MCF 10A (cell line): ENCODE measurements around the gene SGTA. TPM values are rescaled to one million over a fixed set of nuclear protein-coding genes. Genes with fewer than 3 reads are reported as not detected.

Source experiments
- BruUV-seq: library from RNA; stranded (reverse); fragments of 400-500 nt; replicated peaks from 2 replicates; lab custom pipeline; 2021; lab: Mats Ljungman, UMichigan
- CTCF ChIA-PET: fragments of 300-600 bp; sonication (Branson Sonifier 250); formaldehyde crosslinking; extraction: SDS; loops from one replicate; lab custom pipeline; 2021; ENCODE audit warnings: antibody characterized with exemption, inconsistent platforms; lab: Yijun Ruan, JAX
- POLR2A ChIA-PET: fragments of 300-600, 350-650 bp; sonication (Branson Sonifier 250); formaldehyde crosslinking; extraction: SDS; loops from one replicate; lab custom pipeline; 2020; ENCODE audit warnings: antibody characterized with exemption, inconsistent platforms; lab: Yijun Ruan, JAX
- DNase-seq: peaks from one replicate; pipeline ENCODE4 v3.0.0-alpha.2; 2018; ENCODE audit not compliant: unreplicated experiment
- H3K27ac Mint-ChIP-seq: one replicate; pipeline ENCODE4 v1.8.0; 2022; ENCODE audit warnings: mild to moderate bottlenecking, low read depth, mixed read lengths; ENCODE audit not compliant: unreplicated experiment
- H3K27me3 Mint-ChIP-seq: one replicate; pipeline ENCODE4 v1.8.0; 2022; ENCODE audit warnings: mixed read lengths; ENCODE audit not compliant: insufficient read depth, unreplicated experiment
- H3K36me3 Mint-ChIP-seq: one replicate; pipeline ENCODE4 v1.8.0; 2022; ENCODE audit warnings: mild to moderate bottlenecking, moderate library complexity, mixed read lengths; ENCODE audit not compliant: insufficient read depth, unreplicated experiment
- H3K4me1 Mint-ChIP-seq: one replicate; pipeline ENCODE4 v1.8.0; 2022; ENCODE audit warnings: mixed read lengths; ENCODE audit not compliant: insufficient read depth, unreplicated experiment
- H3K4me3 Mint-ChIP-seq: one replicate; pipeline ENCODE4 v1.8.0; 2022; ENCODE audit warnings: mild to moderate bottlenecking, moderate library complexity, mixed read lengths; ENCODE audit not compliant: unreplicated experiment
- H3K9me3 Mint-ChIP-seq: one replicate; pipeline ENCODE4 v1.8.0; 2022; ENCODE audit warnings: mixed read lengths; ENCODE audit not compliant: unreplicated experiment
- intact Hi-C: fragments of 100-400 bp; cut with micrococcal nuclease; formaldehyde crosslinking; loops from 2 replicates; pipeline ENCODE4 v1.14.1; 2022
- total RNA-seq: library from RNA; stranded (reverse); gene quantifications from 2 replicates; pipeline ENCODE4 v1.2.3, GENCODE V29; 2022
- TF ChIP-seq, protein P1 (sequence below): fragments of 200-600 bp; IDR thresholded peaks from one replicate; pipeline ENCODE4 v1.8.0; 2022; ENCODE audit warnings: antibody characterized with exemption, mild to moderate bottlenecking; ENCODE audit not compliant: unreplicated experiment

The SGTA gene
- total RNA-seq, 1 experiment from 2014 or later, result 66.6 TPM

DNA sequence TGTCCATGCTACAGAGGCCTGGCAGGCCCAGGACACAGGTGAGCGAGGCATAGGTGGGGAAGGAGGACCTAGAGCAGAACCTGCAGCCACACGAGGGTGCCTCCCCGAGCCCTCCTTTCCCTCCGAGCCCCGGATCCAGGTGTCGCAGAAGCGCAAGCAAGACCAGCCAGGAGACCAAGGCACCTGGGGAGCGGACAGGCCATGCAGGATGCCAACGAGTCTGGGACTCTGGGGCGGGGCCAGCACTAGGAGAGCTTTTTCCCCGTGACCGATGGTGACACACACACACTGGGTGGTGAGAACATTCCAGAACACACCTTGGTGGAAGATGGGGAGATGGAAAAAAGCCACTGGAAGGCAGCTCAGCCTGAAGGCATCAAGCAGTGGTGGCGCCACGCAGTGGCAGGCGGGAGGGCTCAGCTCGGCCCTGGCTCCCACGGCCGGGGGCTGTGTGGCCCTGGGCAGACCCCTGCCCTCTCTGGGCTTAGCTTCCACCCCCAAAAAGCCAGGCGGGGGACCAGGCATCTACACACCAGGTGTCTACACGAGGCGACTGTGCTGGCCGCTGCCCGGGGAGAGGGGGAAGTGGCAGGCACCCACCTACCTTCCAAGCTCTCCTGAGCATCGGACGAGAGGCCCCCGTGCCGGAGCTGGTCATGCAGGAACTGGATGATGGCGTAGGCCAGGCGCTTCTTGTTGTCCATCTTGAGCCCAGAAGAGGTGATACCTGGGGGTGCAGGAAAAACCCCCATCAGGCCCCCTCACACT, 14.5 kb downstream of the SGTA start:
- DNase-seq, result no peak
- TF ChIP-seq, protein P1, sequence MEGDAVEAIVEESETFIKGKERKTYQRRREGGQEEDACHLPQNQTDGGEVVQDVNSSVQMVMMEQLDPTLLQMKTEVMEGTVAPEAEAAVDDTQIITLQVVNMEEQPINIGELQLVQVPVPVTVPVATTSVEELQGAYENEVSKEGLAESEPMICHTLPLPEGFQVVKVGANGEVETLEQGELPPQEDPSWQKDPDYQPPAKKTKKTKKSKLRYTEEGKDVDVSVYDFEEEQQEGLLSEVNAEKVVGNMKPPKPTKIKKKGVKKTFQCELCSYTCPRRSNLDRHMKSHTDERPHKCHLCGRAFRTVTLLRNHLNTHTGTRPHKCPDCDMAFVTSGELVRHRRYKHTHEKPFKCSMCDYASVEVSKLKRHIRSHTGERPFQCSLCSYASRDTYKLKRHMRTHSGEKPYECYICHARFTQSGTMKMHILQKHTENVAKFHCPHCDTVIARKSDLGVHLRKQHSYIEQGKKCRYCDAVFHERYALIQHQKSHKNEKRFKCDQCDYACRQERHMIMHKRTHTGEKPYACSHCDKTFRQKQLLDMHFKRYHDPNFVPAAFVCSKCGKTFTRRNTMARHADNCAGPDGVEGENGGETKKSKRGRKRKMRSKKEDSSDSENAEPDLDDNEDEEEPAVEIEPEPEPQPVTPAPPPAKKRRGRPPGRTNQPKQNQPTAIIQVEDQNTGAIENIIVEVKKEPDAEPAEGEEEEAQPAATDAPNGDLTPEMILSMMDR, result no peak
- H3K4me3 Mint-ChIP-seq, result no peak overlapping the region
- ChIA-PET CTCF (interaction anchor here (1.5 to 1.6 kb wide), 2 partner anchors 19 to 121 kb away, joined by 5 to 6 read pairs; no protein-coding TSS in a partner anchor), POLR2A (no interaction called here)
- intact Hi-C loops, result no loop called here
- no peaks in the 10 kb centered on the region for H3K4me1 Mint-ChIP-seq
- peaks cover 54% of the 10 kb centered on the region for H3K36me3 Mint-ChIP-seq
- no peak overlapping the region for H3K27ac Mint-ChIP-seq
- no peaks in the 10 kb centered on the region for H3K9me3 Mint-ChIP-seq
- no TSS peak for BruUV-seq
- H3K27me3 Mint-ChIP-seq, result no peaks in the 10 kb centered on the region

DNA sequence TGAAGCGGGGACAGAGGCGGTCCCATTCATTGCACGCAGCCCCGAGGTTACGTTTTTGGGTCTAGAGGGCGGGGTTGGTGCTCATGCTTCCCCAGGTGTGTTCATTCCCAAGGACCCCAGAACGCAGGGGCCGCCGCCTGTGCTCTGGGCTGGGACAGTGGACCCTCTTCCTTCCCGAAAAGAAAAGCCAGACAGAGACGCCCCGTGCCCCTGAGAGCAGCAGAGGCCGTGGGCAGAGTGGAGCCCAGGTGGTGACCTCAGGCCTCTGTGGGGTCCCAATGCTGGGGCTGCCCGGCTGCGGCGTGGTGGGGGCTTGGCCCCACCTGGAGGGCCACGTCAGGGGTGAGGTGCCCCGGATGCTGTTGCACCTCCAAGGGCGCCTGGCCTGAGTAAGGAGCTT, 15.4 kb downstream of the SGTA start:
- H3K4me1 Mint-ChIP-seq, result no peaks in the 10 kb centered on the region
- POLR2A ChIA-PET, result interaction anchor here (1.0 kb wide), 1 partner anchor 234 kb away, joined by 3 read pairs; no protein-coding TSS in a partner anchor
- TF ChIP-seq, protein P1, result no peak
- H3K27ac Mint-ChIP-seq, result peak overlapping the region; percentile 35
- no peak for DNase-seq
- H3K27me3 Mint-ChIP-seq, result no peaks in the 10 kb centered on the region
- intact Hi-C loops, result no loop called here
- H3K36me3 Mint-ChIP-seq, result peaks cover 61% of the 10 kb centered on the region
- H3K4me3 Mint-ChIP-seq, result no peak overlapping the region
- CTCF ChIA-PET, result interaction anchor here (1.5 kb wide), 1 partner anchor 120 kb away, joined by 6 read pairs; no protein-coding TSS in a partner anchor
- H3K9me3 Mint-ChIP-seq, result no peaks in the 10 kb centered on the region
- BruUV-seq, result no TSS peak

DNA sequence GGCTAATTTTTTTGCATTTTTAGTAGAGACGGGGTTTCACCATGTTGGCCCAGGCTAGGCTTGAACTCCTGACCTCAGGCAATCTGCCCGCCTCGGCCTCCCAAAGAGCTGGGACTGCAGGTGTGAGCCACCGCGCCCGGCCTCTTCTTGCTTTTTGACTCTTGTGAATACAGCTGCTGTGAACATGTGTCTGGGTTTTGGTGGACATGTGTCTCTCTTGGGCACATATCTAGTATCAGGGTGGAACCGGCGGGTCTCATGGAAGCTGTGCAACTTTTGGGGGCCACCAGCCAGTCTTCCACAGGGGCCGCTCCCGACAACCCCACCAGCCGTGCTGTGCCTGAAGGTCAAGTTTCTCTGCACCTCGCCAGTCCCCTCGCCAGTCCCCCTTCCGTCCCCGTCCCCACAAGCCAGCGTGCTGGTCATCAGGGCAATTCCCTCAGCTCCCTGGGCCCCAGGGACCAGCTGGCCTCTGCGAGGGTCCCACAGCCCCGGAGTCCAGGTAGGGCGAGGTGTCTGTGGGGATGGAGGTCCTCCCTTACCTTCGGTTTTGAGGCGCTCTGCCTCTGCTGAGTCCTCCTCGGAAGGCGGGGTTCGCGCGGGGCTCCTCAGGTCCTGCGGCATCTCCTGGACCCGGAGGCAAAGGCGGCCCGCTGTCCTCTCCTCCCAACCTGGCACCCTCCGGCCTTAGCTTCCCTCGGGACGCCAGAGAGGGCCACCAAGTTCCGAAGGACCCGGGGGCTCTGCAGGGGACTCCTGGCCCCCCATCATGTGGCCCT, 16.3 kb downstream of the SGTA start:
- POLR2A ChIA-PET, result interaction anchor here (1.0 kb wide), 1 partner anchor 233 kb away, joined by 3 read pairs; no protein-coding TSS in a partner anchor
- Mint-ChIP-seq H3K27ac (no peak overlapping the region), H3K4me1 (no peaks in the 10 kb centered on the region), H3K36me3 (peaks cover 67% of the 10 kb centered on the region), H3K9me3 (no peaks in the 10 kb centered on the region), H3K27me3 (no peaks in the 10 kb centered on the region), H3K4me3 (no peak overlapping the region)
- TF ChIP-seq, protein P1, result no peak
- intact Hi-C loops, result no loop called here
- DNase-seq, result no peak
- no TSS peak for BruUV-seq
- CTCF ChIA-PET, result interaction anchor here (0.6 kb wide), 1 partner anchor 614 kb away, joined by 3 read pairs; no protein-coding TSS in a partner anchor

DNA sequence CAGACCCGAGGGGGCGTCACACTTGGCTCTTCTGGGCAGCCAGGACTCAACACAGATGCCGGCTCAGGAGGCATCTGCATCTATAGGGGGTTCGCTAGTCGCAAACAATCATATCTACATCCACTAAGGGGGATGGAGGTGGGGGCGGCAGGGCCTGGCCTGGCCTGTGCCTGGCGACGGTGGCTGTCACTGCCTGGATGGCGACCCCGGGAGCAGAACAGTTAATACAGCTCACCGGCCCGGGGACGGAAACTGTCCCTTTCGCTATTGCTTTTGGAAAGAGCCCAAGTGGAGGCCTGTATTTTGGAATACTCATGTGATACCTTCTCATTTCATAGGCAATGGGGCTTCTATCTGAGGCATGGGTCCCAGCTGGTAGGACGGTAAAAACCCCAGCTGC, 17.7 kb downstream of the SGTA start:
- Mint-ChIP-seq H3K4me1 (no peaks in the 10 kb centered on the region), H3K36me3 (peaks cover 74% of the 10 kb centered on the region), H3K4me3 (no peak overlapping the region), H3K27ac (no peak overlapping the region), H3K9me3 (no peaks in the 10 kb centered on the region), H3K27me3 (no peaks in the 10 kb centered on the region)
- ChIA-PET CTCF (interaction anchor here (0.6 kb wide), 1 partner anchor 791 kb away, joined by 3 read pairs; no protein-coding TSS in a partner anchor), POLR2A (interaction anchor here (0.8 kb wide), 1 partner anchor 25 kb away, joined by 3 read pairs; the partner anchor contains the start of gene SLC39A3)
- intact Hi-C loops, result no loop called here
- no TSS peak for BruUV-seq
- DNase-seq, result no peak
- TF ChIP-seq, protein P1, result no peak
